ENCODE results near the gene TCTN1.

- TF ChIP-seq EZH2 (optimal IDR thresholded peaks at IDR 0.05; ENCODE audit: low read depth, low read length), result no peak
- no peak for TF ChIP-seq CTCF (IDR thresholded peaks at IDR 0.05; ENCODE audit: low read length)
Measured at GRCh38 chr12:110575326-110575725, 38.6 kb upstream of the TCTN1 start.

Measured in MM.1S (cell line).